NCI-H226 (cell line): ENCODE results near the gene BMS1.
"Not testable (repeated sequence)": the region's sequence is repeated elsewhere in the genome, so short reads cannot be mapped to it uniquely, and the experiment has no call there.

ENCODE experiments used
- DNase-seq: peaks from one replicate; pipeline ENCODE4 v3.0.0-alpha.2; 2015

The BMS1 gene

GRCh38 chr10:42790835-42791234 is 8.2 kb downstream of the BMS1 start:
- DNase-seq = no peak

- no peak for DNase-seq
Observed at GRCh38 chr10:42795701-42796100, 13.1 kb downstream of the BMS1 start.

- no peak for DNase-seq
Observed at GRCh38 chr10:42801135-42801534, 18.5 kb downstream of the BMS1 start.

DNA sequence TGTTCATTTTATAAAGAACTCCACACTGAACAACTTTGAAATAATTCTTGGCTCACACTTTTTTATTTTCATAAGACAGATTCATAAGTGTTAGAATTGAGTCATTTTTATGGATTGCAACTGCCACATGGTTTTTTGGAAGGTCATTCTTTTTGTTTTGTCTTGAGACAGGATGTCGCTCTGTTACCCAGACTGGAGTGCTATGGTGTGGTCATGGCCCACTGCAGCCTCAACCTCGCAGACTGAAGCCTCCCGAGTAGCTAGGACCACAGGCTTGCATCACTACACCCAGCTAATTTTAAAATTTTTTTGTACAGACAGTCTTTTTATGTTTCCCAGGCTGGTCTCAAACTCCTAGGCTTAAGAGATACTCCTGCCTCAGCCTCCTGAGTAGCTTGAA is 20.3 kb downstream of the BMS1 start:
- DNase-seq = no peak

DNA sequence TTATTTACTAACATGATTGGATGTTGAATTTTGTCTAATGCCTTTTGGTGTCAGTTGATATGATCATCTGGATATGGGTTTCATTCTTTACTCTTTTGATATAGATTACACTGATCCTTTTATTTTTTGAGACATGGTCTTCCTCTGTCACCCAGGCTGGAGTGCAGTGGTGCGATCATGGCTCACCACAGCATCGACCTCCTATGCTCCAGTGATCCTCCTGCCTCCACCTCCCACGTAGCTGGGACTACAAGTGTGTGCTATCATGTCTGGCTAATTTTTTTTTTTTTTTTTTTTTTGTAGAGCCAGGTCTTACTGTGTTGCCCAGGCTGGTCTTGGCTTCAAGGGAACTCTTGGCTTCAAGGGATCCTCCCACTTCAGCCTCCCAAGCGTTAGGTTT is 27.1 kb downstream of the BMS1 start:
- no peak for DNase-seq

GRCh38 chr10:42812028-42812427 is 29.4 kb downstream of the BMS1 start:
- DNase-seq = no peak

GRCh38 chr10:42813989-42814687 is 31.5 kb downstream of the BMS1 start:
- DNase-seq = not testable (repeated sequence)

DNA sequence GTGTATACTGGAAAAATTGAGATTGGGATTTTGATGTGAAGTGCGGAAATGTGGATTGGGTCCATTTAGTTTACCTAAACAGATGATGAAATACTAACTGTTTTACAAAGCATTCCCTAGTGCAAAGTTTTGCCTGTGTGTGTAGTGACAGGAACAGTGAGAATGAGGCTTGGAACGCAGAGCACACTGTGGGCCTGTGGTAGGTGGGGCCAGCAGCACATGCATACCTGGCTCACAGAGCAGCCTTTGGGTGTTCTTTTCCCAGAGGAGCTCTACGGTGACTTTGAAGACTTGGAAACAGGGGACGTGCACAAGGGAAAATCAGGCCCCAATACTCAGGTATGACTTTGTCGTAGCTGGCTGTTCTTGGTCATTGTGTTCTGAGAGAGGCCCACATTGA is 33.7 kb downstream of the BMS1 start:
- DNase-seq = not testable (repeated sequence)

GRCh38 chr10:42816912-42817311 is 34.3 kb downstream of the BMS1 start:
- DNase-seq = no peak

GRCh38 chr10:42817417-42817816 is 34.8 kb downstream of the BMS1 start:
- DNase-seq = not testable (repeated sequence)

- DNase-seq = not testable (repeated sequence)
Observed at GRCh38 chr10:42826759-42827158, 44.2 kb downstream of the BMS1 start.

DNA sequence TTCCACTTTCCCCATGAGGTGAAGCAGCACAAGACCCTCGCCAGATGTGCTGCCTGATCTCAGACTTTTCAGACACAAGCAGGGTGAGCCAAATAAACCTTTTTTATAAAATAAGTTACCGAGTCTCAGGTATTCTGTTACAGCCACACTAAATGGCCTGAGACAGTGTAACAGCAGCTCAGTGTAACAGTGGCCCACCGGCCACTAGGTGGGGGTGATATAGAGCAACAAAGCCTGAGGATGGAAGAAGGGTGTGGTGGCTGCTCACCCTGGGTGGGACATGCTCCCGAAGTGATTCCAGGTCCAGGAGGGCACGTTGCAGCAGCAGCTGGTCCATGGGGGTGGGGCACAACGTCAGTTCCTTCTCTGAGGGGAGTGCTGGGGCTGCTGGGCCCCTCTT is 44.6 kb downstream of the BMS1 start:
- no peak for DNase-seq

- DNase-seq = not testable (repeated sequence)
Observed at GRCh38 chr10:42828391-42828790, 45.8 kb downstream of the BMS1 start.

- DNase-seq = no peak
Observed at GRCh38 chr10:42830237-42830636, 47.6 kb downstream of the BMS1 start.

DNA sequence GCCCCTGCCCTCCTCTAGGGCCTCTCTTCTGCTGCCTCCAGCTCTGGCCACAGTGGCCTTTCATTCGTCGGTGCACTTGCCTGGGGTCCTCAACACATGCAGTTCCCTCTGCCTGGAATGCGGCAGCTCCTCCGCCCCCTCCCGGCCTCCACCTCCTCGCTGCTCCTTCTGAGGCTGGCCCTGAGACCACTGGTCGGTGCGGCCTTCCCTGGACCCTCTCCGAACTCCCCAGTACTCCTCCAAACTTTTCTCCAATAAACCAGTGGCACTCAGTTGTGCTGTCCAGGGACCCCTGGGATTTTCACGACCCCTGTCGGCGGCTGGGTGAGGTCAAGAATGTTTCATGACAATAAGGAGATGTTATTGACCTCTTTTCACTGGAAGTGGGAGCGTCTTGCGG is 53.5 kb downstream of the BMS1 start:
- no peak for DNase-seq

GRCh38 chr10:42836771-42837468 is 54.3 kb downstream of the BMS1 start:
- DNase-seq = no peak

DNA sequence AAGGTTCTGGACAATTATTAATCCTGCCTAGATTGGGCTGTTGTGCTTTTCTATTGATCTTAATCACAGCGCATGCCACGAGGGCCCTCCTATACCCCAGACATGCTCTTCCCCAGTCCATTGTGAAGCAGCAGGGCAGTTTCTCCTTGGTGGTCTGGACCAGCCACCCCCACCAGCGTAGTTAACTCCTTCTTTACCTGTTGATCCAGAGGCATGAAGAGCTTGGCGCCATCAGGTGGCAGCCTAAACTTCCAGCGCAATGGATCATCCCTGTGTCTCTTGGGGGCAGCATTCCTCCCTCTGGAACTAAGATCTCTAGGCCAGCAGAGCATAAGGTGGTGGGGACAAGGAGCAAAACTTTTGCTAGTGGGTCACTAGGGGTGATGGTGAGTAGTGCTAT is 62.2 kb downstream of the BMS1 start:
- not testable (repeated sequence) for DNase-seq

DNA sequence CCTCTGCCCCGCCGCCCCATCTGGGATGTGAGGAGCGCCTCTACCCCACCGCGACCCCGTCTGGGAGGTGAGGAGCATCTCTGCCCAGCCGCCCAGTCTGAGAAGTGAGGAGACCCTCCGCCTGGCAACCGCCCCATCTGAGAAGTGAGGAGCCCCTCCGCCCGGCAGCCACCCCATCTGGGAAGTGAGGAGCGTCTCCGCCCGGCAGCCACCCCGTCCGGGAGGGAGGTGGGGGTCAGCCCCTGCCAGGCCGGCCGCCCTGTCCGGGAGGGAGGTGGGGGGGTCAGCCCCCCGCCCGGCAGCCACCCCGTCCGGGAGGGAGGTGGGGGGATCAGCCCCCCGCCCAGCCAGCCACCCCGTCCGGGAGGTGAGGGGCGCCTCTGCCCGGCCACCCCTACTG is 64.7 kb downstream of the BMS1 start:
- not testable (repeated sequence) for DNase-seq

DNA sequence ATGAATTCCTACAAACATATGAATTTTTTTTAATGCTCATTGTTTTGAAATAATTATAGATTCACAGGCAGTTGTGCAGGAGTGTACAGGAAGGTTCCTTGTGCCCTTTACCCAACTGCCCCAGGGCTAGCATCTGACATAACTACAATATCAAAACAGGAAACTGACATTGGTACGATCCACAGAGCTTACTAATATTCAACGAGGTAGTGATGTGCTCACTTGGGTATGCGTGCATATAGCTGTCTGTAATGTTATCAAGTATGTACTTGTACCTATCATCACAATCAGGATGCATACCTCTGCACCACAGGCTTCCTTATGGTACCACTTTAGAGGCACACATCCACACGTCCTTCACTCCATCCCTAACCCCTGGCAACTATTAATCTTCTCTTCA is 68.3 kb downstream of the BMS1 start:
- DNase-seq = peak; percentile 79

- DNase-seq = no peak
Observed at GRCh38 chr10:42859256-42859655, 76.7 kb downstream of the BMS1 start.

DNA sequence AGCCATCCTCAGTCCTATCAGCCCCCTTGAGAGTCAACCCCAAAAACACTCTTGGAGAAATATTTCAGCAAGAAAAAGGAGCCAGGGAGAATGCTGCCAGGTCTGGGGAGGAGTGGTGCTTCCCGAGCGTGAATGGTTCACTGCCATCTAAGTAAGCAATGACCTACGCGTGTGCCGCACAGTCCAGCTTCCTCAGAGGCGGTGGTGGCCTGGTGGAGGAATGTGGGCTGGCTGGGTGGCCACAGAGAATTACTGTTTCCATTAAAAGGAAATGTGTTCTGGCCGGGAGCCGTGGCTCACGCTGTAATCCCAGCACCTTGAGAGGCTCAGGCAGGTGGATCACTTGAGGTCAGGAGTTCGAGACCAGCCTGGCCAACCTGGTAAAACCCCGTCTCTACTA is 77.4 kb downstream of the BMS1 start:
- not testable (repeated sequence) for DNase-seq

DNA sequence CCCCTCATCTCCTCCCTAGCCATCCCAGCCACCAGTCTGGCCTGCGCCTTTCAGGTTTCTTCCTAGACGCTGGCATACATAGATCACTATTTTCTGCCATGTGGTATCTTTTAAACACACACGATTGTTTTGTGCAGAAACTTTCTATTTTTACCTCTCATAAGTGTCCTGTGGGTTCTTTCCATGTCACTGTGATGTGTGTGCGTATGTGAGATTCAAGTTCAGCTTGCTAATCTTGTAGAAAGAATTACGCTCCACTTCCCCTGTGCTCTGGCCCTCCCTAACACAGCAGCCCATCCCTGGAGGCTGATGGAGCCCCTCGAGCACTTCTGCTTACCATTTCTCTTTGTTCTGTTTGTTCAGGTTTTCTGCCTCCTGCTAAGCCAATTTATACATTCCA is 80.2 kb downstream of the BMS1 start:
- not testable (repeated sequence) for DNase-seq

GRCh38 chr10:42864575-42864974 is 82.0 kb downstream of the BMS1 start:
- no peak for DNase-seq

GRCh38 chr10:42865716-42866114 is 83.1 kb downstream of the BMS1 start:
- DNase-seq = no peak
